WTC11 (cell line): ENCODE data around the gene CDH12. TPM values are rescaled to one million over a fixed set of nuclear protein-coding genes. Genes with fewer than 3 reads are reported as not detected.

ENCODE experiments used
- ATAC-seq: fragments of 200-7000 bp; cut with Tn5 transposase; 2 replicates; pipeline ENCODE4 v1.10.0; 2021; ENCODE audit warnings: mild to moderate bottlenecking, moderate library complexity
- CTCF ChIA-PET: fragments of 300-600 bp; sonication (Branson Sonifier 250); formaldehyde crosslinking; loops from one replicate; lab custom pipeline; 2021; ENCODE audit warnings: antibody characterized with exemption; lab: Charles Lee
- POLR2A ChIA-PET: fragments of 350-600 bp; sonication (Branson Sonifier 250); formaldehyde crosslinking; loops from one replicate; lab custom pipeline; 2021; ENCODE audit warnings: antibody characterized with exemption; lab: Charles Lee
- DNase-seq: peaks from one replicate; pipeline ENCODE4 v3.0.0; 2021; ENCODE audit warnings: low spot score
- H3K27ac Mint-ChIP-seq: 2 replicates; pipeline ENCODE4 v1.8.0; 2021; ENCODE audit warnings: mixed read lengths
- H3K27me3 Mint-ChIP-seq: 2 replicates; pipeline ENCODE4 v1.8.0; 2021; ENCODE audit warnings: low read depth, mild to moderate bottlenecking, moderate library complexity, mixed read lengths
- H3K36me3 Mint-ChIP-seq: 2 replicates; pipeline ENCODE4 v1.8.0; 2021; ENCODE audit warnings: mixed read lengths
- H3K4me1 Mint-ChIP-seq: 2 replicates; pipeline ENCODE4 v1.8.0; 2022; ENCODE audit warnings: mixed read lengths
- H3K4me3 Mint-ChIP-seq: 2 replicates; pipeline ENCODE4 v1.8.0; 2021; ENCODE audit warnings: mild to moderate bottlenecking, moderate library complexity, mixed read lengths
- H3K9me3 Mint-ChIP-seq: 2 replicates; pipeline ENCODE4 v1.8.0; 2021; ENCODE audit warnings: mixed read lengths
- EMX1 ChIP-seq: fragments of 250-450 bp; sonication (Bioruptor Pico); IDR thresholded peaks from 2 replicates; pipeline ENCODE4 v1.8.0; 2021; ENCODE audit warnings: mild to moderate bottlenecking
- FOXK1 ChIP-seq: sonication (generic); formaldehyde crosslinking; IDR thresholded peaks from 2 replicates; pipeline ENCODE4 v1.8.0; 2022; ENCODE audit warnings: mild to moderate bottlenecking, moderate library complexity, missing genetic modification reagents
- GABPB1 ChIP-seq: sonication (generic); formaldehyde crosslinking; IDR thresholded peaks from 2 replicates; pipeline ENCODE4 v1.8.1; 2023; ENCODE audit warnings: mild to moderate bottlenecking, missing genetic modification reagents
- GTF2I ChIP-seq: fragments of 250-450 bp; sonication (Bioruptor Pico); conservative IDR thresholded peaks from 2 replicates; pipeline ENCODE4 v1.4.0; 2021; ENCODE audit warnings: mild to moderate bottlenecking
- HMGA2 ChIP-seq: fragments of 250-450 bp; sonication (Bioruptor Pico); IDR thresholded peaks from 2 replicates; pipeline ENCODE4 v1.4.0; 2021; ENCODE audit warnings: mild to moderate bottlenecking, moderate library complexity
- JAZF1 ChIP-seq: fragments of 250-450 bp; sonication (Bioruptor Pico); IDR thresholded peaks from 2 replicates; pipeline ENCODE4 v1.9.0; 2021; ENCODE audit warnings: moderate library complexity, mild to moderate bottlenecking, inconsistent platforms
- KAT7 ChIP-seq: sonication (generic); formaldehyde crosslinking; IDR thresholded peaks from 2 replicates; pipeline ENCODE4 v1.8.1; 2023; ENCODE audit warnings: missing genetic modification reagents, mild to moderate bottlenecking, borderline replicate concordance
- MXD4 ChIP-seq: fragments of 250-450 bp; sonication (Bioruptor Pico); IDR thresholded peaks from 2 replicates; pipeline ENCODE4 v1.8.0; 2021; ENCODE audit warnings: mild to moderate bottlenecking, moderate library complexity, borderline replicate concordance
- NFATC4 ChIP-seq: fragments of 250-450 bp; sonication (Bioruptor Pico); IDR thresholded peaks from 2 replicates; pipeline ENCODE4 v1.9.0; 2021; ENCODE audit warnings: mild to moderate bottlenecking
- NR1H2 ChIP-seq: sonication (generic); formaldehyde crosslinking; IDR thresholded peaks from 2 replicates; pipeline ENCODE4 v1.9.0; 2021; ENCODE audit warnings: mild to moderate bottlenecking, moderate library complexity, missing genetic modification reagents
- SOX15 ChIP-seq: fragments of 250-450 bp; sonication (Bioruptor Pico); IDR thresholded peaks from 2 replicates; pipeline ENCODE4 v1.9.0; 2021; ENCODE audit warnings: mild to moderate bottlenecking
- ZNF423 ChIP-seq: fragments of 250-450 bp; sonication (Bioruptor Pico); IDR thresholded peaks from 2 replicates; pipeline ENCODE4 v2.1.2; 2022; ENCODE audit warnings: mild to moderate bottlenecking, moderate library complexity
- total RNA-seq: library from RNA; stranded (reverse); gene quantifications from 3 replicates; pipeline ENCODE4 v1.2.3, GENCODE V29; 2021
- TF ChIP-seq, protein P1 (sequence below): sonication (generic); formaldehyde crosslinking; IDR thresholded peaks from 2 replicates; pipeline ENCODE4 v1.8.1; 2023; ENCODE audit warnings: mild to moderate bottlenecking, moderate library complexity, missing genetic modification reagents
- TF ChIP-seq, protein P2 (sequence below): sonication (generic); formaldehyde crosslinking; IDR thresholded peaks from 2 replicates; pipeline ENCODE4 v1.8.1; 2023; ENCODE audit warnings: mild to moderate bottlenecking, missing genetic modification reagents, borderline replicate concordance
- TF ChIP-seq, protein P3 (sequence below): fragments of 250-450 bp; sonication (Bioruptor Pico); IDR thresholded peaks from 2 replicates; pipeline ENCODE4 v1.9.0; 2021; ENCODE audit warnings: mild to moderate bottlenecking
- TF ChIP-seq, protein P4 (sequence below): sonication (generic); formaldehyde crosslinking; IDR thresholded peaks from 2 replicates; pipeline ENCODE4 v1.8.1; 2023; ENCODE audit warnings: mild to moderate bottlenecking, missing genetic modification reagents, moderate library complexity
- TF ChIP-seq, protein P5 (sequence below): sonication (generic); formaldehyde crosslinking; IDR thresholded peaks from 2 replicates; pipeline ENCODE4 v1.8.1; 2022; ENCODE audit warnings: low read depth, missing genetic modification reagents, borderline replicate concordance
- TF ChIP-seq, protein P6 (sequence below): fragments of 250-450 bp; sonication (Bioruptor Pico); IDR thresholded peaks from 2 replicates; pipeline ENCODE4 v1.9.0; 2021; ENCODE audit warnings: mild to moderate bottlenecking

CDH12 gene
- total RNA-seq, 1 experiment from 2014 or later: not detected

DNA sequence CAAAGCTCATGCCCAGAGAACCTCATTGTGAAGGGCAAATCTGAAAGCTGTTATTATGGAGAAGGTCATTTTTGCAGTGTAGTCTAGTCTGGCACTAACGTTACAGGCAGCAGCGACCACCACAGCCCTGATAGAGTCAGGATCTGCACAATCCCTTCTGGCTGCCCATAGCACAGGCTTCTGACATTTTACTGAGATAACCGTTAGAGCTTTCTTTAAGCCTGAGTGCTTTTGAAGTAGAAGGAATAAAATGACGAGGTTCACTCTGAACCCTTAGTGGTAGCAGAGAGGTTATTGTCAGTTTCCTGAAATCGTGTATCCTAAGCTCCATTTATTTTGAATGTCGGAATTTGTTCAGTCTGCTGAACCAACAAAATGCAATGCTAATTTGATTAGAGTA, 505.1 kb downstream of the CDH12 start:
- Mint-ChIP-seq H3K9me3 (no peaks in the 10 kb centered on the region), H3K27ac (no peak overlapping the region), H3K4me1 (no peaks in the 10 kb centered on the region), H3K27me3 (no peaks in the 10 kb centered on the region), H3K36me3 (no peaks in the 10 kb centered on the region), H3K4me3 (no peak overlapping the region)
- DNase-seq (no peak), ATAC-seq (no peak)
- CTCF ChIA-PET: interaction anchor here (0.6 kb wide), 1 partner anchor 879 kb away, joined by 4 read pairs; no protein-coding TSS in a partner anchor
- POLR2A ChIA-PET: no interaction called here
- TF ChIP-seq NR1H2 (no peak), GABPB1 (CRISPR knock-in tag) (no peak), JAZF1 (no peak), NFATC4 (CRISPR knock-in tag) (no peak), KAT7 (CRISPR knock-in tag) (no peak), FOXK1 (CRISPR knock-in tag) (no peak), ZNF423 (CRISPR knock-in tag) (no peak), HMGA2 (CRISPR knock-in tag) (no peak), SOX15 (CRISPR knock-in tag) (no peak), GTF2I (CRISPR knock-in tag) (no peak), MXD4 (CRISPR knock-in tag) (no peak)
- TF ChIP-seq, protein P1, sequence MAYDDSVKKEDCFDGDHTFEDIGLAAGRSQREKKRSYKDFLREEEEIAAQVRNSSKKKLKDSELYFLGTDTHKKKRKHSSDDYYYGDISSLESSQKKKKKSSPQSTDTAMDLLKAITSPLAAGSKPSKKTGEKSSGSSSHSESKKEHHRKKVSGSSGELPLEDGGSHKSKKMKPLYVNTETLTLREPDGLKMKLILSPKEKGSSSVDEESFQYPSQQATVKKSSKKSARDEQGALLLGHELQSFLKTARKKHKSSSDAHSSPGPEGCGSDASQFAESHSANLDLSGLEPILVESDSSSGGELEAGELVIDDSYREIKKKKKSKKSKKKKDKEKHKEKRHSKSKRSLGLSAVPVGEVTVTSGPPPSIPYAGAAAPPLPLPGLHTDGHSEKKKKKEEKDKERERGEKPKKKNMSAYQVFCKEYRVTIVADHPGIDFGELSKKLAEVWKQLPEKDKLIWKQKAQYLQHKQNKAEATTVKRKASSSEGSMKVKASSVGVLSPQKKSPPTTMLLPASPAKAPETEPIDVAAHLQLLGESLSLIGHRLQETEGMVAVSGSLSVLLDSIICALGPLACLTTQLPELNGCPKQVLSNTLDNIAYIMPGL (CRISPR knock-in tag): no peak
- TF ChIP-seq, protein P2, sequence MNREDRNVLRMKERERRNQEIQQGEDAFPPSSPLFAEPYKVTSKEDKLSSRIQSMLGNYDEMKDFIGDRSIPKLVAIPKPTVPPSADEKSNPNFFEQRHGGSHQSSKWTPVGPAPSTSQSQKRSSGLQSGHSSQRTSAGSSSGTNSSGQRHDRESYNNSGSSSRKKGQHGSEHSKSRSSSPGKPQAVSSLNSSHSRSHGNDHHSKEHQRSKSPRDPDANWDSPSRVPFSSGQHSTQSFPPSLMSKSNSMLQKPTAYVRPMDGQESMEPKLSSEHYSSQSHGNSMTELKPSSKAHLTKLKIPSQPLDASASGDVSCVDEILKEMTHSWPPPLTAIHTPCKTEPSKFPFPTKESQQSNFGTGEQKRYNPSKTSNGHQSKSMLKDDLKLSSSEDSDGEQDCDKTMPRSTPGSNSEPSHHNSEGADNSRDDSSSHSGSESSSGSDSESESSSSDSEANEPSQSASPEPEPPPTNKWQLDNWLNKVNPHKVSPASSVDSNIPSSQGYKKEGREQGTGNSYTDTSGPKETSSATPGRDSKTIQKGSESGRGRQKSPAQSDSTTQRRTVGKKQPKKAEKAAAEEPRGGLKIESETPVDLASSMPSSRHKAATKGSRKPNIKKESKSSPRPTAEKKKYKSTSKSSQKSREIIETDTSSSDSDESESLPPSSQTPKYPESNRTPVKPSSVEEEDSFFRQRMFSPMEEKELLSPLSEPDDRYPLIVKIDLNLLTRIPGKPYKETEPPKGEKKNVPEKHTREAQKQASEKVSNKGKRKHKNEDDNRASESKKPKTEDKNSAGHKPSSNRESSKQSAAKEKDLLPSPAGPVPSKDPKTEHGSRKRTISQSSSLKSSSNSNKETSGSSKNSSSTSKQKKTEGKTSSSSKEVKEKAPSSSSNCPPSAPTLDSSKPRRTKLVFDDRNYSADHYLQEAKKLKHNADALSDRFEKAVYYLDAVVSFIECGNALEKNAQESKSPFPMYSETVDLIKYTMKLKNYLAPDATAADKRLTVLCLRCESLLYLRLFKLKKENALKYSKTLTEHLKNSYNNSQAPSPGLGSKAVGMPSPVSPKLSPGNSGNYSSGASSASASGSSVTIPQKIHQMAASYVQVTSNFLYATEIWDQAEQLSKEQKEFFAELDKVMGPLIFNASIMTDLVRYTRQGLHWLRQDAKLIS (CRISPR knock-in tag): no peak
- TF ChIP-seq, protein P3, sequence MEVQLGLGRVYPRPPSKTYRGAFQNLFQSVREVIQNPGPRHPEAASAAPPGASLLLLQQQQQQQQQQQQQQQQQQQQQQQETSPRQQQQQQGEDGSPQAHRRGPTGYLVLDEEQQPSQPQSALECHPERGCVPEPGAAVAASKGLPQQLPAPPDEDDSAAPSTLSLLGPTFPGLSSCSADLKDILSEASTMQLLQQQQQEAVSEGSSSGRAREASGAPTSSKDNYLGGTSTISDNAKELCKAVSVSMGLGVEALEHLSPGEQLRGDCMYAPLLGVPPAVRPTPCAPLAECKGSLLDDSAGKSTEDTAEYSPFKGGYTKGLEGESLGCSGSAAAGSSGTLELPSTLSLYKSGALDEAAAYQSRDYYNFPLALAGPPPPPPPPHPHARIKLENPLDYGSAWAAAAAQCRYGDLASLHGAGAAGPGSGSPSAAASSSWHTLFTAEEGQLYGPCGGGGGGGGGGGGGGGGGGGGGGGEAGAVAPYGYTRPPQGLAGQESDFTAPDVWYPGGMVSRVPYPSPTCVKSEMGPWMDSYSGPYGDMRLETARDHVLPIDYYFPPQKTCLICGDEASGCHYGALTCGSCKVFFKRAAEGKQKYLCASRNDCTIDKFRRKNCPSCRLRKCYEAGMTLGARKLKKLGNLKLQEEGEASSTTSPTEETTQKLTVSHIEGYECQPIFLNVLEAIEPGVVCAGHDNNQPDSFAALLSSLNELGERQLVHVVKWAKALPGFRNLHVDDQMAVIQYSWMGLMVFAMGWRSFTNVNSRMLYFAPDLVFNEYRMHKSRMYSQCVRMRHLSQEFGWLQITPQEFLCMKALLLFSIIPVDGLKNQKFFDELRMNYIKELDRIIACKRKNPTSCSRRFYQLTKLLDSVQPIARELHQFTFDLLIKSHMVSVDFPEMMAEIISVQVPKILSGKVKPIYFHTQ (CRISPR knock-in tag): no peak

DNA sequence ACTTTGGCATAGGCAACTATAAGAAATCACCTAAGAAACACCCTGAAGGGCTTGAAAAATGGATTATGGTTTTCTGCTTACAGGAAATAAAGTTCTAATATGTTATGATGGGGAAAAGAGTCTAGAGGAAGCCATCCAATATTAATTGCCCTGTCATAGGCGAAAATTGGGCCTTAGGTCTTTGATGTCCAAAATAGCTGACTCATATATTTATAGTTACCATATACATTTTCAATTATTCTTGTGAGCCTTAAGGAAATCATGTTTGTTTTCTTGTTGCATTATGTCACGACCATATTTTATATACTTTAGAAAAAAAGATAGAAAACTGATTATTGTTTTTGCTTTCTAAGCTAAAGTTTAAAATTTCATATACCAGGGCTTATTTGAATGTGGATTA, 509.1 kb downstream of the CDH12 start:
- H3K36me3 Mint-ChIP-seq: no peaks in the 10 kb centered on the region
- ChIA-PET CTCF (no interaction called here), POLR2A (no interaction called here)
- no peaks in the 10 kb centered on the region for H3K4me1 Mint-ChIP-seq
- no peak for DNase-seq
- TF ChIP-seq, protein P4, sequence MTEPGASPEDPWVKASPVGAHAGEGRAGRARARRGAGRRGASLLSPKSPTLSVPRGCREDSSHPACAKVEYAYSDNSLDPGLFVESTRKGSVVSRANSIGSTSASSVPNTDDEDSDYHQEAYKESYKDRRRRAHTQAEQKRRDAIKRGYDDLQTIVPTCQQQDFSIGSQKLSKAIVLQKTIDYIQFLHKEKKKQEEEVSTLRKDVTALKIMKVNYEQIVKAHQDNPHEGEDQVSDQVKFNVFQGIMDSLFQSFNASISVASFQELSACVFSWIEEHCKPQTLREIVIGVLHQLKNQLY (CRISPR knock-in tag): no peak
- TF ChIP-seq EMX1 (CRISPR knock-in tag): no peak
- TF ChIP-seq, protein P5, sequence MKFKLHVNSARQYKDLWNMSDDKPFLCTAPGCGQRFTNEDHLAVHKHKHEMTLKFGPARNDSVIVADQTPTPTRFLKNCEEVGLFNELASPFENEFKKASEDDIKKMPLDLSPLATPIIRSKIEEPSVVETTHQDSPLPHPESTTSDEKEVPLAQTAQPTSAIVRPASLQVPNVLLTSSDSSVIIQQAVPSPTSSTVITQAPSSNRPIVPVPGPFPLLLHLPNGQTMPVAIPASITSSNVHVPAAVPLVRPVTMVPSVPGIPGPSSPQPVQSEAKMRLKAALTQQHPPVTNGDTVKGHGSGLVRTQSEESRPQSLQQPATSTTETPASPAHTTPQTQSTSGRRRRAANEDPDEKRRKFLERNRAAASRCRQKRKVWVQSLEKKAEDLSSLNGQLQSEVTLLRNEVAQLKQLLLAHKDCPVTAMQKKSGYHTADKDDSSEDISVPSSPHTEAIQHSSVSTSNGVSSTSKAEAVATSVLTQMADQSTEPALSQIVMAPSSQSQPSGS (CRISPR knock-in tag): no peak
- TF ChIP-seq, protein P6, sequence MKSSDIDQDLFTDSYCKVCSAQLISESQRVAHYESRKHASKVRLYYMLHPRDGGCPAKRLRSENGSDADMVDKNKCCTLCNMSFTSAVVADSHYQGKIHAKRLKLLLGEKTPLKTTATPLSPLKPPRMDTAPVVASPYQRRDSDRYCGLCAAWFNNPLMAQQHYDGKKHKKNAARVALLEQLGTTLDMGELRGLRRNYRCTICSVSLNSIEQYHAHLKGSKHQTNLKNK (CRISPR knock-in tag): no peak
- ATAC-seq: no peak
- no peak overlapping the region for H3K4me3 Mint-ChIP-seq
- no peak overlapping the region for H3K27ac Mint-ChIP-seq
- H3K9me3 Mint-ChIP-seq: no peaks in the 10 kb centered on the region
- H3K27me3 Mint-ChIP-seq: no peaks in the 10 kb centered on the region
